ENCODE data around the gene KRTAP6-2.

DNA sequence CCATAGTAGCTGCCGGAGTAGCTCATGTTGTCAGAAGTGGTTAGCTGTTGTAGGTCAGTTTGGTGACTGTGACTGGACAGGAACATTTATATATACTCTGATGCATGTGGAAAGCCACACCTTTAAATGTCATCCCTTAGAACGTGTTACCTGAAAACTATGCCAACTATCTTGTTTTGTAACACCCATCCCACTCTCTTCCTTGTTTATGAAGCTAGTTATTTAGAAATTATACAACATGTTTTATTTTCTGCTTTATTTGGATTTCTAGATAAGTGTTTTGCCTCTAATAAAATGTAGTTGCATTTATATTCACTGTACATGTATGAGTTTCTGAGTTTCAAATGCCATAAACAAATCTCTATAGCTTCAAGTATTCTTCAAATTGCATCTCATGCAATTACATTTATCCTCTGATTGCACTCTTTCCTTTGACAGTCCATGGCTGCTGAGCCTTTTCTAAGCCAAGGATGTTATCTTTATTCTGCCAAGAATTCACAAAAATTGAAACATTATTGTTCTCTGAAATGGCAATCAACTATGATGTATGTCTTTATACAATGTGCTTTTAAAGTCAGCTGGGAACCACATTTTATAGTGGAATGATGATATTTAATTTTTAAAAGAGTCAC is 37.3 kb downstream of the KRTAP6-2 start, which contains the start of gene KRTAP19-7:
- TF ChIP-seq, protein P1, sequence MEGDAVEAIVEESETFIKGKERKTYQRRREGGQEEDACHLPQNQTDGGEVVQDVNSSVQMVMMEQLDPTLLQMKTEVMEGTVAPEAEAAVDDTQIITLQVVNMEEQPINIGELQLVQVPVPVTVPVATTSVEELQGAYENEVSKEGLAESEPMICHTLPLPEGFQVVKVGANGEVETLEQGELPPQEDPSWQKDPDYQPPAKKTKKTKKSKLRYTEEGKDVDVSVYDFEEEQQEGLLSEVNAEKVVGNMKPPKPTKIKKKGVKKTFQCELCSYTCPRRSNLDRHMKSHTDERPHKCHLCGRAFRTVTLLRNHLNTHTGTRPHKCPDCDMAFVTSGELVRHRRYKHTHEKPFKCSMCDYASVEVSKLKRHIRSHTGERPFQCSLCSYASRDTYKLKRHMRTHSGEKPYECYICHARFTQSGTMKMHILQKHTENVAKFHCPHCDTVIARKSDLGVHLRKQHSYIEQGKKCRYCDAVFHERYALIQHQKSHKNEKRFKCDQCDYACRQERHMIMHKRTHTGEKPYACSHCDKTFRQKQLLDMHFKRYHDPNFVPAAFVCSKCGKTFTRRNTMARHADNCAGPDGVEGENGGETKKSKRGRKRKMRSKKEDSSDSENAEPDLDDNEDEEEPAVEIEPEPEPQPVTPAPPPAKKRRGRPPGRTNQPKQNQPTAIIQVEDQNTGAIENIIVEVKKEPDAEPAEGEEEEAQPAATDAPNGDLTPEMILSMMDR (IDR thresholded peaks at IDR 0.05; ENCODE audit: control extremely low read depth in 1 of 3, insufficient read depth in 1 of 3, low read depth in 1 of 3, low read length in 3 of 3): no peak
- TF ChIP-seq EZH2 (IDR thresholded peaks at IDR 0.05; ENCODE audit: low read depth, low read length, severe bottlenecking) (no peak), CREB1 (IDR thresholded peaks at IDR 0.05) (no peak), SRF (IDR thresholded peaks at IDR 0.05; ENCODE audit: low read depth, low read length) (no peak), POLR2AphosphoS5 (IDR thresholded peaks at IDR 0.05; ENCODE audit: low read depth, low read length) (no peak), RNF2 (IDR thresholded peaks at IDR 0.05; ENCODE audit: borderline replicate concordance, low read depth, low read length, missing control alignments, poor library complexity, severe bottlenecking) (no peak), ASH2L (IDR thresholded peaks at IDR 0.05; ENCODE audit: low read length) (no peak)
- TF ChIP-seq, protein P2, sequence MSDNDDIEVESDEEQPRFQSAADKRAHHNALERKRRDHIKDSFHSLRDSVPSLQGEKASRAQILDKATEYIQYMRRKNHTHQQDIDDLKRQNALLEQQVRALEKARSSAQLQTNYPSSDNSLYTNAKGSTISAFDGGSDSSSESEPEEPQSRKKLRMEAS (IDR thresholded peaks at IDR 0.05): no peak
